Left renal pelvis (tissue), 4 donors: ENCODE data around the gene EFCAB8. TPM values are rescaled to one million over a fixed set of nuclear protein-coding genes. Genes with fewer than 3 reads are reported as not detected.
"Not testable (repeated sequence)": the region's sequence is repeated elsewhere in the genome, so short reads cannot be mapped to it uniquely, and the experiment has no call there.

Experiments used
- DNase-seq, 4 donors: peaks; one replicate each; pipeline ENCODE4 v3.0.0-alpha.2; 2013; ENCODE audit warnings: low read depth in 4 of 4, low spot score in 3 of 4
- polyA plus RNA-seq, 4 donors: library from polyadenylated mRNA; unstranded; fragments of 120-200 nt; gene quantifications; one replicate each; pipeline ENCODE4 v1.2.1, GENCODE V29; 2013; ENCODE audit not compliant: insufficient read length in 4 of 4

The EFCAB8 gene
- polyA plus RNA-seq, 4 donors = 0.20 to 0.29 (median 0.20) TPM; not detected in 1

DNA sequence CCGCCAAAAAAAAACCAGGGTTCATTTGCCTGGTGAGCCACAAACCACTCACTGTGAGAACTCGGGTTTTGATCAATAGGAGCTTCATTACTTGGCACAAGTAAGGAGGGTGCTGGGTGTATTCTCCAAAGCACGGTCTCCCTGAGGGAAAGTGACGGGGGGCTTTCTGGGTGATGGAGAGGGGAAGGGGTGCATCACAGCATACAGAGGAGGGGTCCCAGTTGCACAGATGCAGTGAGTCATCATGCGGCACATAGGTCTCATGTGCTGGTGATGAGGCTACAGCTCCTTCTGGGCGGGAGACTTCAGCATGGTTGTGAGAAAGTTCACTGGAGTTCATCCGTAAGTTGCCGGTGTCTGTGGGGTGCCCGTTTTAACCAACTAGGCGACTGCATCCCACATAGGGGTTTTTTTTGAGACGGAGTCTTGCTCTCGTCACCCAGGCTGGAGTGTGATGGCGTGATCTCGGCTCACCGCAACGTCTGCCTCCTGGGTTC is 109.3 kb downstream of the EFCAB8 start:
- DNase-seq = no peak

DNA sequence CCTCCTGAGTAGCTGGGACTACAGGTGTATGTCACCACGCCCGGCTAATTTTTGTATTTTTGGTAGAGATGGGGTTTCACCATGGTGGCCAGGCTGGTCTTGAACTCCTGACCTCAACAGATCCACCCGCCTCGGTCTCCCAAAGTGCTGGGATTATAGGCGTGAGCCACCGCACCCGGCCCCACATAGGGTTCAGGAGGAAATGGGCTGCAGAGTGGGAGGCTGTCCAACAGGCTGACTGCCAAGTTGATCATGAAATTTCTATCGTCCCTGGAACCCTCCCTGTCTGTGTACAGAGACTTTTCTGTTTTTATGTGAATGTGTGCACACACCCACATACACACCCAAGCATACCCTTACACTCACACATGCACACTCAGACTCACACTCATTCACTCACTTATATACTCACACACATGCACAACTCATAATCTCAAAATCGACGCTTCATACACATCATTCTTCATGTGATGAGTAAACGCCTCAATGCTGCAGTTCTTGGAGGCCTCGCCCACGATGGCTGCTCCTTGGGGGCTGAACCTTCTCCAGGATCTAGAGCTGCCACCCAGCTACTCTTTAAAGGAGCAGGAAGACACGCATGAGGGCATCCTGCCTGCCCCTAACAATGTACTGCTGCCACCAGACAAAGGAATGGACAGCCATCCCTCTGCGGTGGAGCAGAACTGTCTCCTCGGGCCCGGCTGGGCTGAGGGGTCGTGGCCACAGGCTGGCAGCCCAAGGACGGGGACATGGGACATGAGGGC is 109.9 kb downstream of the EFCAB8 start:
- no peak for DNase-seq

DNA sequence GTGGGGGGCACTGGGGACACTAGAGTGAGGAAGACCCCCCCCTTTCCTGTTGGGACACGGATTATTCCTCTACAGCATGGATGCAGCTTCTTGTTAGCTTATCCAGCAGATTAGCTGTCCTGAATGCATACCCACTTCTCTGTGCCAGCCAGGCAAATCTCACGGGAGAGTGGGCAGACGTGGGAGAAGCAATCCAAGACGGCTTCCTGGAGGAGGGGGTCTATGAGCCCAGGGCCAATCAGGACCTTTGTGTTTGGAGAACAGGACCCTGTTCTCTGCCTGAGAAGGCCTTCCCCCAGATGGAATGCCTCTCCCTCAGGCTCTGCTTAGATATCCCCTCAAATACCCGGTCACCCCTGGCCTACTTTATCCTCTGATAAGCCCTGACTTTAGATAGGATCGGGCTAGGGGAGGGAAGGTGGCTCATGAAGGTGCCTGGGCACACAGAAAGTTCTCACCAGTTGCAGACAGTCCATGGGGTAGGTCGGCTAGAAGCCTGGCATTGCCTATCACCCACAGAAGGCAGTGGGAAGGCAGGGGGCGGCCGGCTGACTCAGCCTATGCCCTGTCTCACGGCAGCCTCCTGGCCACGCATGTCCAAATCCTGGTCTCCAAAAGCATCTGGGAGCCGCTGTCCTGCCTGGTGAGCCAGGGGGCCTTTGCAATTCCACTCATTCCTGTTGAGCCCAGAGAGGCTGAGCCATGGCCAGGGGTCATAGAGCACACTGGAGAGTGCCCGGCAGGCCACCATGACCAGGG is 110.8 kb downstream of the EFCAB8 start:
- no peak for DNase-seq

DNA sequence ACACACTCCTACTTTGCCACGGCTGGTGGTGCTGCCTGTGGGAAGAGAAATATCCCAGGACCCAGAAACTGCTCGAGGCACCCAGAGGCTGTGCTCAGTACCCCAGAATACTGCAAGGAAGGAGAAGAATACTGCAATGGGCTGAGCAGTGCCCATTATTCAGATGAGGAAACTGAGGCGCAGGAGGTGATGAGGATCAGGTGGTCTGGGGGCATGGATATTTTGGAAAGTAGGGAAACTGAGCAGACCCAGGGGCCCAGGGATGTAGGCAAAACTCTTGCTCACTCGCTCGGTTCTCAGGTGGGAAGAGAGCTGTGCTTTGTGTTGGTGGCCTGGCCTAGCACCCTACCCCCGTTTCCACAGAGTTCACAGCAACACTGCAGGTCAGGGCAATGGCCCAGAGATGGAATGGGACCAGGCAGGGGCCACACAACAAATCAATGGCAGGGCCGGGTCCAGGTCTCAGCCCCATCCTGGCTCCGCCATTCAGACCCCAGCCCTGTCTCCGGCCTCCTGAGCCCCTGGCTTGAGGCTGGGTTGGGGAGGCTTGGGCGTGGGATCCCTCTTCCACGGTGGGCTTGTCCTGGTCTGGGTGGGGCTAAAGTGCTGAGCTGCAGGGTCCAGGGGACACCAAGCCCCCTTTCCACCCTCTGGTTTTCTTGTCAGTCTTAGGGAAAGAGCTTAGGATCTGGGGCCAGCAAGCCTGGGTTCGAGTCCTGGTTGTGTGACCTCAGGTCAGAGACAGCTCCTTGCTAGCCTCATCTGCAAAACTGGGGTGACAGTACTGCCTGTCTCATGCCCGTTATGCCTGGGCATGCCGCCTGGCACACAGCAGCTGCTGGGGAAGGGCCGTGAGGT is 111.6 kb downstream of the EFCAB8 start:
- DNase-seq = no peak

DNA sequence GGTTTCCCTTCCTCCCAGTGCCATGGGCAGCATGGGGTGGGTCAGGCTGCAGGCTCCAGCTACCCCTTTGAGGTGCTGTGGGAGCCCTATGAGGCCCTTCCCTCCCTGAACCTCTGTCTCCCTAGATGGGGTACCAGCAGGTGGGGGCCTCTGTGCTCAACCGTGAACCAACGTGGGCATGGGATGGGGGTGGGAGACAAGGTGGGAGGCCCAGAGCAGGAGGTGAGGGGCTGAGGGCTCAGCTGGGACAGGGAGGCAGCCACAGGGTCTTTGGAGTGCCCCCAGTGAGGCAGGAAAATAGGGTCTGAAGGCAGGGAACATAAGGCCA is 112.2 kb downstream of the EFCAB8 start:
- DNase-seq = no peak

DNA sequence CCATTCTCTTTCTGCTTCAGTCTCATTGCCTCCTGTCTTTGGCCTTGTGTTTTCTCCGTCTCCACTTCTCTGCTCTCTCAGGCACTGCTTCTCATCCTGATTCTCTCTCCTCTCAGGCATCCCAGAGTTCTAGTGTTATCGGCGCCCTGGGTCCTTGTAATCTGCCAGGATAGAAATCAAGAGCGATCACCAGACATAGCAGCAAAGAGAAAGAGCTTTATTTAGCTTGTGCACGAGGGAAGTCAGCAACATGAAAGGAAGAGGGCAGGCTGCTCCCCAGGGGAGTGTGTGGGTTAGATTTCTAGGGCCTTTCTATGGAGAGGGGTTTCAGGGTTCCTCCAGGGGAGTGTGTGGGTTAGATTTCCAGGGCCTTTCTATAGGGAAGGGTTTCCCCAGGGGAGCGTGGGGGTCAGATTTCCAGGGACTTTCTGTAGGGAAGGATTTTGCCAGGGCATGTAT is 113.0 kb downstream of the EFCAB8 start:
- no peak for DNase-seq

DNA sequence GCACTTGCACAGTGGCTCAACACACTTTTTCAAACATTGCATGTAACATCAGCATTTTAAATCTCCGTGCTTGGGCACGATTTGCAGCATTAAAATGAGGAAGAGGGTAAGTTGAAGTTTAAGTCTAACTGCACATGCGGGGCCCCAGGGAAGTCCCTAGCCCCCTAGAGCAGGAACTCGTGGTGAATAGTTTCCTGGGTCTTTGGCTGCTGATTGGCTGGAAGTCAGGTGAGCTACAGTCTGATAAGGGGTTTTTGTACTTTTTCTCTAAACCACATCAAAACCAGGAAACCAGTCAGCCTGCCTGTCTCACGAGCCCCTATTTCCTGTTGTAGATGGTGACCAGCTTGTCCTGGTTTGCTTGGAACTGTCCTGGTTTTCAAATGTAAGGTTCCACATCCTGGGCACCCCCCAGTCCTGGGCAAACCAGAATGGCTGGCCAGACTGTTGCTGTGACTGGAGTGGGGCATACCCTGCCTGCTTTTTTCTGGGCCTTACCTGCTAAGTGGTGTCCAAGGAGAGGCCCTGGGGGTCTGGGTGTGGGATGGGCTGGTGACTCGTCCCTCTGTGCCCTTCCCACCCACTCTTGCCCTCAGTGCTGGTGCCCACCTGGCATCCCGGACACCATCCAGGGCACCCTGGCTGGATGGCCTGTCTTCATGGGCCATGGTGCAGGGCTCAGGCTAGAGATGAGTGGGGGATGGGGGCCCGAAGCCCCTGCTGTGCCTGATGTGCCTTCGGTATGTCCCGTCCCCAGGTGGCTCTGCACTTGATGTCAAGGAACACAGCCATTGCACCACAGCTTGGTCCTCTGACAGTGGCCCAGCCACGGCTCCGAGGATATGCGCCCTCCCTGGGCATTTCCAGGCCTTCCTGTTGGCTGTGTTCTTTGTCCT is 113.7 kb downstream of the EFCAB8 start:
- DNase-seq = no peak

DNA sequence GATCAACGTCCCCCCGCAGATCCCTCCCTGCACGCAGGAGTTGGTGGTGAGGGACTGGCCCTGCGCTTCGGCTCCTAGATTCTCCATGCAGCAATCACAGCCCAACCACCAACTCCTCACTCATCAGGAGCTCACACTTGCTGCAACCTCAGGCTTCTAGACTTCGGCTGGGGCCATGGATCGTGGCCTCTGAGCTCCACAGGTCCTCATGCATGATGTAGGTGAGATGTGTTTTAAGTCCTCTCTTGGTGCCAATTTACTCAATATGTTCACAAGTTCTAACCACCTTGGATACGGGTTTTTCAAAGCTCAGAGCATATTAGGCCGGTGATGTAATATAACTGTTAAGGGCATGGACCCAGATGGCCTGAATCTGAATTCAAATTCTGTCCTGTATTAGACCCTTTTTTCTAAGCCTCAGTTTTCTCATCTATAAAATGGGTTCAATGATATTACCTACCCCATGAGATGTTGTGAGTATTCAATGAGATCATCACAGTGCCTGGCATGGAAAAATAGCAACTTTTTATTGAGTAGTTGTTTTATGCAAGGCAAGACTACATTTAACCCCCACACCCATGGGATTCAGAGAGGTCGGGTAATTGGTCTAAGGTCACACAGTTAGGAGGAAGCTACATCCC is 114.5 kb downstream of the EFCAB8 start:
- DNase-seq = no peak

DNA sequence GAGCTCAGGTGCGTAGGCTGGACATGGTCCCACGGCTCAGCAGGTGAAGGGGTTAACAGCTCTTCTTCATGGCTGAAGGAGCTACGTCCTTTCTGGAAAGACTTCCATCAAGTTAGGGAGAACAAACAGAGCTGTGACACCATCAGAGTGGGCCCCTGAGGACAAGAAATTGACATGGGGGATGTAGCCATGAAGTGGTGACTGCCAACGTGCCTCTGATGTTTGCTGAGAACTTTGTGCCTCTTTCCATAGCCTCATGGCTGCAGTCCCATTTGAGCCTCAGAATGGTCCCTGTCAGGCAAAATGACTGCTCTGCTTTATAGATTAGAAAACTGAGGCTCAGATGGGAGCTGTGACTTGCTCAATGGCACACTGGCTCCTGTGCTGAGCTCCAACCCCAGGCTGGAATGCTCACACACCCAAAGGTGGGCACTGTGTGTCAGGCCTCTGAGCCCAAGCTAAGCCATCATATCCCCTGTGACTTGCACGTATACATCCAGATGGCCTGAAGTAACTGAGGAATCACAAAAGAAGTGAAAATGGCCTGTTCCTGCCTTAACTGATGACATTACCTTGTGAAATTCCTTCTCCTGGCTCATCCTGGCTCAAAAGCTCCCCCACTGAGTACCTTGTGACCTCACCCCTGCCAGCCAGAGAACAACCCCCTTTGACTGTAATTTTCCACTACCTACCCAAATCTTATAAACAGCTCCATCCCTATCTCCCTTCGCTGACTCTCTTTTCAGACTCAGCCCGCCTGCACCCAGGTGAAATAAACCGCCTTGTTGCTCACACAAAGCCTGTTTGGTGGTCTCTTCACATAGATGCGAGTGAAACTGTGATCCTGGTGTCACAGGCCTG is 115.7 kb downstream of the EFCAB8 start:
- DNase-seq = not testable (repeated sequence)

DNA sequence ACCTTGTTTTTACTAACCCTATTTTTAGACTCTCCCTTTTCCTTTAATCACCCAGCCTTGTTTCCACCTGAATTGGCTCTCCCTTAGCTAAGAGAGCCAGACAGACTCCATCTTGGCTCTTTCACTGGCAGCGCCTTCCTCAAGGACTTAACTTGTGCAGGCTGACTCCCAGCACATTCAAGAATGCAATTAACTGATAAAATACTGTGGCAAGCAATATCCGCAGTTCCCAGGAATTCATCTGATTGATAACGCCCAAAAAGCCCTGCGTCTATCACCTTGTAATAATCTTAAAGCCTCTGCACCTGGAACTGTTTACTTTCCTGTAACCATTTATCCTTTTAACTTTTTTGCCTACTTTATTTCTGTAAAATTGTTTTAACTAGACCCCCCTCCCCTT is 116.4 kb downstream of the EFCAB8 start:
- DNase-seq = not testable (repeated sequence)

DNA sequence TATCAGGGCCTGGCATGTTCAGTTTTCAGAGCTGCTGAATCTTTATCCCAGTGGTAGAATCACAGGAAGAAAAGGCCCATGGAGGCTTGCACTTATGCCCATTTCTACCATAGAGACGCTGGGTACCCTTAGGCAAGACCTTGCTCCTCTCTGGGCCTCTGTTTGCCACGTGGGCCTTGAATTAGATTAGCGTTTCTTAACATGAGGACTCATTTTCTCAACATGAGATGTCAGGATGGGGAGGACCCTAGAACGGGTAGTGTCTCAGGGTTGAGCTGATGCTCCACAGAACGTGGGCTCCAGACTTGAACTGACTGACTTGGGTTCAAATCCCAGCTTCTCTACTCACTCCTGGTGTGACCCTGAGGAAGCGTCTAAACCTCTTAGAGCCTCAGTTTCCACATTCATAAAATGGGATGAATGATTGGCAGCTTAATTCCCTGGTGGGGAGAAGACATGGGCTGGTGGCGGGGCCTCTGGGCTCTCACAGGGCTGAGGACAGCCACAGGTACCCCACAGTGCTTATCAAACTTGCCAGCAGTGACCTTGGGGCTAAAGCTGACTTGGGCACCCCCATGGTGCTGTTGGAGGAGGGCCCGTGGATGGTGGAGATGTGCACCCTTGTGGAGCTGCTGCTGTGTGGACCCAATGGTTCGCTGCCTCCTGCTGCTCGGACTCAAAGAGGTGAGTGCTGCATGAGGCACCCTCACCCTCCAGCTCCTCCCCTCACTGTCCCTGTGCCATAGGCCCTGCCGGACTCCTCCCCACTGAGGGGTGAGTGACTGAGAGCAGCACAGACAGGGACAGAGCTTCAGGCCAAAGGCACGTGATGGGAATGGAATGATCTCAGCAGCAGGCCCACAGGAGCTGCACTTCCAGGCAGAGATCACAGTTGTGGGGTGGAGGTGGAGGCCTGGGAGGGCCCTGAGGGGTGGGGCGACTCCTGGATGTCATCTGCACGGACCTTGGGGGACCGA is 117.3 kb downstream of the EFCAB8 start:
- no peak for DNase-seq

DNA sequence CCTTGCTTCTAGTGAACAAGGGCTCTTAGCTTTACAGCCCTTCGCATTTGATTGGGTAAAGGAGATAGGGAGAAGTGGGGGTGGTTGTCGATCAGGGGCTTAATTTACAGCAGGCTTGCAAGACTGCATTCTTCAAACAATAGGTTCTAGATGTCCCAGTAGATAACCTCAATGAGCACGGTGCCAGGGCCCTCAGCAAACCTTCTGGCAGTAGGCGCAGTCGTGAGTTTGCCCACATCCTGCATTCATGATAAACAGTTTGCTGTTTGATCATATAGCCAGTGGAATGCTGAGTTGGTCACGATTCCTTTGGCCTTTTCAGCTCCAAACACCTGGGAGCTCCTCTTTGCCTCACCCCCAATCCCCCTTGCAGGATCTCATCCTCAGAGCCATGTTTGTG is 118.0 kb downstream of the EFCAB8 start:
- no peak for DNase-seq

DNA sequence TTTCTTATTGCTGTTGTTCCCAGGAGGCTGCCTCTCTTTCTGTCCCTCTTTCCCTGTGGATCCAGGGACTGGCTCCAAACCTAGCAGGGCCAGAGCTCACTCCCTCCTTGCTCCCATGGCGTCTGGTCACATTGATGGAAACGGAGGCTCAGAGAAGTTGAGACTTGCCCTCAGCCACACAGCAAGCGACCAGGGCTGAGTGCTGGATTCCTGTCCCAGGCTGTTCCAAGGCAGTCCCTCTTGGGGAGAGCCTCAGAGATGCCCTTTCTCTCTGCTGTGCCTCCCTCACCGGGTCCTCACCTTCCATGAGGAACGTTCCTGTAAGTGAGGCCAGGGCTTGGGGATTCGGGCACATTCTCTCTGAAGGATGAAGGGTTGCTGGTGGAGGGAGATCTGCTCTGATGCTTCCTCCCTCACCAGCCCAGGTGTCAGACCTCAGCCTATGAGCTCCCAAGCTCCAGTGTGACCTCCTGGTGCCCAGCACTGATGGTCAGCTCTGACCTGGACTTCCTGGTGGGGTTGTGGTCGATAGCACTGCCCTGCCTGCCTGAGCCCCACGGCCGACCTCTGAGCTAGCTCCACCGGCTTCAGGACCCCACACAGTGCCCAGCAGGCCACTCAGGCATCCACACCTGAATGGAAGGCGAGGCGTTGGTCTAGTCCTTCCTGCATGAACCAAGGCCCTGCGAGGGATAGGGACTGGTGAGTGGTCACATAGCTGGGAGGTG is 118.7 kb downstream of the EFCAB8 start:
- DNase-seq = no peak

DNA sequence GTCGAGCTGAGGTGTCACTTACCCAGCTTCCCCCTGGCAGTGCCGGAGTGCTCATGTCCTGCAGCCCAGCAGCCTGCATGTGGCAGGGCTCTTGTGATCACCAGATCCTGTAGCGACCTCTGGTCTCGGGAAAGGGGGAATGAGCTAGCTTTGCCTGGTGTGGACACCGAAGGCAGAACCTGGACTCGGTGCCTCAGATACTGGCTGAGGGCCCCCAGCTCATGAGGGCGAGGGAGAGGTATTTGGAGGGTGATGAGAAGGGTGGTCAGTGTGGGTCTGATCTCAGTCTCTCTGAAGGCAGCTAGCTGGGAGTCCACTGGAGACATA is 119.2 kb downstream of the EFCAB8 start:
- no peak for DNase-seq

DNA sequence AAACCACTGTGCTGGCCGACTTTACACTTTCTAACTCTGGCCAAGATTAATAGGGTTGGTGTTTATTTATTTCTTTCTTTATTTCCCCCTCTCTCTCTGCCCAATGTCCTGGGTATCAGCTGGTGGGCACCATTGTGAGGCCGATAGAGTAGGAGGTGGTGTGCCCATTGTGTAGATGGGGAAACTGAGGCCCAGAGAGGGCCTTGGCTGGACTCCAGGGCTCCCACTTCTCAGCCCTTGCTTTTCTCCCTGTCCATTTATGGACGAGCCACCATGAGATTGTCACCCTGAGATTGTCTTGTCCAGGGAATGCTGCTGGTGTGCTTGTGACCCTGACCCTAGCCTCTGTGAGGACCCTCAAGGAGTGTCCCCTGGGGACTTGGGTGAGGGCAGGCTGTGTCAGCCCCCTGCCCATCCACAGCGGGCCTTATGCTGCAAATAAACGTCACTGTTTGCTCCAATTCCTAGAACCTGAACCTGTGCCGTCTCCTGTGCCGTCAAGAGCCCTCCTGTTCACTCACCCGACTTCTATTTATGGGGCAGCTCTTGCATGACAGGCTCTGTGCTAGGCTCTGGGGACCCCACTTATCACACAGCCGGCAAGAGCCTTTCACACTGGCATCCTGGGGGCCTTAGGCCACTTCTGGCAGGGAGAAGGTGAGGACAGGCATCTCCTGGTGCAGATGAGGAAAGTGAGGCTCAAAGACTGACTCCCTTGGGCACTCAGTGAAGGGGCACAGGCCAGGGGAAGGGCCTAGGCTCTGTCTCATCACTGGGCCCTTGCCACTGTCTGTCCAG is 120.7 kb downstream of the EFCAB8 start:
- no peak for DNase-seq
